ENCODE results near the gene CLDN7.
A peak's percentile ranks its signal among the peaks of the same experiment; 100 is the strongest.

DNA sequence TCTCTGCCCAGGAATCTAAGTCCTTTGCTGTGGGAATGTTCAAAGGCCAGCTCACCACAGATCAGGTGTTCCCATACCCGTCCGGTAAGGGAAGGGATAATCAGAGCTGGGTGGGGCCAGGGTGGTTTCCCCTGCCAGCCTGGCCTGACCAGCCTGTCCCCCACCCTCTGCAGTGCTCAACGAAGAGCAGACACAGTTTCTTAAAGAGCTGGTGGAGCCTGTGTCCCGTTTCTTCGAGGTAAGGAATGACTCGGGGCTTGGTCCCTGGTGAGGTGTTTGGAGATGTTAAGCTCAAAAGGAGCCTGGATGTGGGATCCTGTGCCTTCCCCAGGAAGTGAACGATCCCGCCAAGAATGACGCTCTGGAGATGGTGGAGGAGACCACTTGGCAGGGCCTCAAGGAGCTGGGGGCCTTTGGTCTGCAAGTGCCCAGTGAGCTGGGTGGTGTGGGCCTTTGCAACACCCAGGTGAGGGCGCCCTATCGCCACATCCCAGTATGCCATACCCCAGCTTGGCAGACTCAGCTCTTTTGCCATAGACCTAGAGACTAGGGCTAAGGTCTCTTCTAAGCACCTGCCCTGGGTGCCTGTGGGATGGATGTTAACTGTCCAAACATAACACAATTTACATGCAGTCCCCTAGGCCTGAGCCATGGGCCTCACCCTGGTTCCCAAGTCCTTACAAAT lies 41.5 kb downstream of the CLDN7 start:
- TF ChIP-seq, protein P1, sequence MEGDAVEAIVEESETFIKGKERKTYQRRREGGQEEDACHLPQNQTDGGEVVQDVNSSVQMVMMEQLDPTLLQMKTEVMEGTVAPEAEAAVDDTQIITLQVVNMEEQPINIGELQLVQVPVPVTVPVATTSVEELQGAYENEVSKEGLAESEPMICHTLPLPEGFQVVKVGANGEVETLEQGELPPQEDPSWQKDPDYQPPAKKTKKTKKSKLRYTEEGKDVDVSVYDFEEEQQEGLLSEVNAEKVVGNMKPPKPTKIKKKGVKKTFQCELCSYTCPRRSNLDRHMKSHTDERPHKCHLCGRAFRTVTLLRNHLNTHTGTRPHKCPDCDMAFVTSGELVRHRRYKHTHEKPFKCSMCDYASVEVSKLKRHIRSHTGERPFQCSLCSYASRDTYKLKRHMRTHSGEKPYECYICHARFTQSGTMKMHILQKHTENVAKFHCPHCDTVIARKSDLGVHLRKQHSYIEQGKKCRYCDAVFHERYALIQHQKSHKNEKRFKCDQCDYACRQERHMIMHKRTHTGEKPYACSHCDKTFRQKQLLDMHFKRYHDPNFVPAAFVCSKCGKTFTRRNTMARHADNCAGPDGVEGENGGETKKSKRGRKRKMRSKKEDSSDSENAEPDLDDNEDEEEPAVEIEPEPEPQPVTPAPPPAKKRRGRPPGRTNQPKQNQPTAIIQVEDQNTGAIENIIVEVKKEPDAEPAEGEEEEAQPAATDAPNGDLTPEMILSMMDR (optimal IDR thresholded peaks at IDR 0.05 in 1 of 3, IDR thresholded peaks at IDR 0.05 in 1 of 3, conservative IDR thresholded peaks at IDR 0.05 in 1 of 3; ENCODE audit: extremely low read depth in 1 of 3, insufficient read depth in 2 of 3, low read length in 3 of 3), result peak; percentile 72 to 81 (median 79)
- no peak for TF ChIP-seq EZH2 (IDR thresholded peaks at IDR 0.05; ENCODE audit: low read length)
